Measurements from ENCODE around the gene MAP3K5.

MAP3K5 gene

DNA sequence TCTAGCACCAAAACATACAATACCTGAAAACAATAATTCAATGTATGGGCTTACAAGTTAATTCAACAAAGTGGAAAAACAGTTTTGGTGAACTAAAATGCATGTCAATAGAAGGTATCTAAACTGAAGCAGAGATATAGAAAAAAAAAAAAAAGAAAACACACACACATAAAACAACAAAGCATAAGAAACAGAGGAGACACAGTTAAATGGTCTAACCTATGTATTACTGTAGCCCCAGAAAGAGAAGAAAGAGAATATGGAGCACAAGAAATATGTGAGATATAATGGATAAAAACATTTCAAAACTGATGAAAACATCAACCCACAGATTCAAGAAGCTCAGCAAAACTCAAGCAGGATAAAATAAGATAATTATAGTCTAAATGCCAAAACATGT lies 118.7 kb downstream of the MAP3K5 start:
- DNase-seq (ENCODE audit: low spot score): no peak
- H3K27ac ChIP-seq: no peak overlapping the region
- ChIA-PET CTCF (no interaction called here), POLR2A (ENCODE audit: low non-redundant PET) (no interaction called here)
- TF ChIP-seq, protein P1, sequence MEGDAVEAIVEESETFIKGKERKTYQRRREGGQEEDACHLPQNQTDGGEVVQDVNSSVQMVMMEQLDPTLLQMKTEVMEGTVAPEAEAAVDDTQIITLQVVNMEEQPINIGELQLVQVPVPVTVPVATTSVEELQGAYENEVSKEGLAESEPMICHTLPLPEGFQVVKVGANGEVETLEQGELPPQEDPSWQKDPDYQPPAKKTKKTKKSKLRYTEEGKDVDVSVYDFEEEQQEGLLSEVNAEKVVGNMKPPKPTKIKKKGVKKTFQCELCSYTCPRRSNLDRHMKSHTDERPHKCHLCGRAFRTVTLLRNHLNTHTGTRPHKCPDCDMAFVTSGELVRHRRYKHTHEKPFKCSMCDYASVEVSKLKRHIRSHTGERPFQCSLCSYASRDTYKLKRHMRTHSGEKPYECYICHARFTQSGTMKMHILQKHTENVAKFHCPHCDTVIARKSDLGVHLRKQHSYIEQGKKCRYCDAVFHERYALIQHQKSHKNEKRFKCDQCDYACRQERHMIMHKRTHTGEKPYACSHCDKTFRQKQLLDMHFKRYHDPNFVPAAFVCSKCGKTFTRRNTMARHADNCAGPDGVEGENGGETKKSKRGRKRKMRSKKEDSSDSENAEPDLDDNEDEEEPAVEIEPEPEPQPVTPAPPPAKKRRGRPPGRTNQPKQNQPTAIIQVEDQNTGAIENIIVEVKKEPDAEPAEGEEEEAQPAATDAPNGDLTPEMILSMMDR (conservative IDR thresholded peaks at IDR 0.05; ENCODE audit: low read depth): no peak

DNA sequence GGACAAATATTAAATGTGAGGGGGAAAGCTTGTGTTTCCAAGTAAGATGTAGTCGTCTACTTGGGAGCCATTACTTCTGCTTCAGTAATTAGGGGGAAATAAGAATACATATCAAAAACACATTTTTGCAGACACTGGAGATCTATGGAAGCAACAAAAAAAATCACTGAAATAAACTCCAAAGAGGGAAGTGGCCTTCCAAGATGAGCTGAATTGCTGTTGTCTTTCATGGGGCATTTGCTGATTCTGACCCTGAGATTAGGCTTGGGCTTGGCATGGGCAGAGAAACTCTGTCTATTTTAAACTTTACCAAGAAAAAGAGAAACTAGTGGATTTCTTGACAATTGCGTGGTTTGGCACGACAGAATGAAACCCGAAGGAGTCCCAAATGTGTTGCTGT lies 120.1 kb downstream of the MAP3K5 start:
- no peak overlapping the region for H3K27ac ChIP-seq
- POLR2A ChIA-PET (ENCODE audit: low non-redundant PET): no interaction called here
- CTCF ChIA-PET: interaction anchor here (0.9 to 1.5 kb wide), 3 partner anchors 21 to 120 kb away, joined by 3 to 8 read pairs (median 6); partner anchors contain the start of gene MAP3K5
- DNase-seq (ENCODE audit: low spot score): no peak
- TF ChIP-seq, protein P1 (conservative IDR thresholded peaks at IDR 0.05; ENCODE audit: low read depth): no peak

DNA sequence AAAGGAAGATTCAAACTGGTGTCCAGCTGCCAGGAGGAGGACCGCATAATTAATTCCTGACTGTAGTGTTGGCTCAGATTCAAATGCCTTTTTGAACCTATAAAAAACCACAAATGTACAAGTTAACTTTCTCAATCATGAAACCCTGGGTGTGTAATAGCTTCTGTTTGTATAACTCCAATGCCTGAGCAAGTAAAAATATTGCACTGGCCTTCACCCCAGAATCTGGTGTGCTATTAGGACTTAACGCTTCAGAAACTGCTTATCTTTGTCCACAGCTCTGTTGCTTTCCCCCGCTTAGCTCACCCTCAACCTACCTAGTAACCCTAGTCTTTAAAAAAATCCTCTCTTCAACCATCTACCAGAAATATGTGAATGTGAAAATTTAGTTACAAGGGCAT lies 123.0 kb downstream of the MAP3K5 start:
- ChIA-PET CTCF (interaction anchor here (0.6 to 0.7 kb wide), 2 partner anchors 14 to 915 kb away, joined by 3 to 4 read pairs; no protein-coding TSS in a partner anchor), POLR2A (ENCODE audit: low non-redundant PET) (no interaction called here)
- TF ChIP-seq, protein P1 (conservative IDR thresholded peaks at IDR 0.05; ENCODE audit: low read depth): no peak
- DNase-seq (ENCODE audit: low spot score): peak; percentile 64
- no peak overlapping the region for H3K27ac ChIP-seq

DNA sequence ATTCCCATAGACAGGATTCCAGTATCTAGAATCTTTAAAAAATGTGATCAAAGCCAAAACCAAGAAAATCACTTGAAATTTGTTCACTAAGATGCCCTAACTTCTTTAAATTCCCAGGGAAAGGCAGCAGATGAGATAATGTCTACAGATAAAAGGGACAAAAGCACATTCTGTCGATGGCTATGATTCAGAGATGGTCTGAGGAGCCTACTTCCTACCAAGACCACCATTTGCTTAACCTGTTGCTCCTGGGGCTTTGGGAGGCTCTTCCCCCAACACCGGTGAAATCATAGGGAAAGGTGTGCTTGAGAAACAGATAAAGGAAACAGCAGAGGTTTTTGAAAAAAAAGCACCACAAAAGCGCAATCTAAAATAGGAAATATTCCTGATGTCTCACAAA lies 123.7 kb downstream of the MAP3K5 start:
- TF ChIP-seq, protein P1 (conservative IDR thresholded peaks at IDR 0.05; ENCODE audit: low read depth): no peak
- ChIA-PET CTCF (no interaction called here), POLR2A (ENCODE audit: low non-redundant PET) (no interaction called here)
- no peak overlapping the region for H3K27ac ChIP-seq
- DNase-seq (ENCODE audit: low spot score): no peak

DNA sequence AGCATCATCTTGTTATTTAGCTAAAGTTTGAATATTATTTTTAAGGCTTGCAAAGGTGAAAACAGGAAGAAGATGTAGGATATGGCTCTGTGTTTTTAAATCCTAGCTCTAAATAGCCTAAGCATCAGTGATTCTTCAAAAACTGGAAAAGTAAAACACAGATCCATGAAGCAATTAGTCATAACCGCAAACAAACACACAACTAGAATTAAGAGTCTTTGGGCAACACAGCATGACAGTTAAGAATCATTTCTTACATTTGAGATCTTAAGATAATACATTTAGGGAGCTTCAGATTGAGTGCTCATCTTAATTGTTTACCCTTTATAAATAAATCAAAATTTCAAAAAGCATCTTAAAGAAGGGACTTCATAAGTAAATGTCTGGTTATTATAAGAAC lies 126.2 kb downstream of the MAP3K5 start:
- TF ChIP-seq, protein P1 (conservative IDR thresholded peaks at IDR 0.05; ENCODE audit: low read depth): no peak
- H3K27ac ChIP-seq: no peak overlapping the region
- DNase-seq (ENCODE audit: low spot score): no peak
- CTCF ChIA-PET: no interaction called here
- POLR2A ChIA-PET (ENCODE audit: low non-redundant PET): no interaction called here

DNA sequence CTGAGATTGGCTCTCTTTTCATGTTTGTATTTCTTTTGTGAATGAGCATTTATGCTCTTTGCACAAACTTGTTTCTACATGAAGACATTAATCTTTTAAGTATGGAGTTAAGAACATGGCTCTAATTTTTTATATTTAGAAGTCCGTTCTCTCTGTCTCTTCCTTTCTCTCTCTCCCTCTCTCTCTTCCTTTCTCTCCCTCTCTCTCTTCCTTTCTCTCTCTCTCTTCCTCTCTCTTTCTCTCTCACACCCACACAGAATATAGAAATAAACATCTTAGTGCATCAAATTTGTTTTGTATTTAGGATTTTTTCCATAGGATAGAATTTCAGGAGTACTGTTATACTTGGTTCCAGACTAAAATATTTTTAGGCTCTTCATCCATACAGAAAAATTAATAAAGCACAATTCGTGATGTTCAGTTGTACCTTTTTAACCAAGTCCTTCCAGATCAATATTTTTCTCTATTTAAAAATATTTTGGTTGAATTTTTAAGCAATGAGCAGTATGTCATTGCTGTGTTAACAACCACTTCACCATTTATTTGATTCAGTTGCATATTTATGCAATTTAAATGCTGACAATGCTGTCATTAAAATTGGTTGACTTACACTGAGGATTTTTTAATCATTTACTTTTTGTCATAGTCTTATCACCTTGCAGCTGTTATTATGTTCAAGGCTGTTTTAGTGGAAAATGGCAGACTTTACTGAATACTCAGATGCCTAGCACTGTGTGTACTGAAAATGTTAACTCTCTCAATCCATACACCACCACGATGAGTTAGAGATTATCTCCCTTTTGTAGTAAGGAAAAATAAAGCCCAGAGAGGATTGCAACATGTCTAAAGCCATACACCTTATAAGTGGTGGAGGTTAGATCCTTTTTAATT lies 129.7 kb downstream of the MAP3K5 start:
- ChIA-PET CTCF (no interaction called here), POLR2A (ENCODE audit: low non-redundant PET) (no interaction called here)

More for the DNA sequence above, 129.7 kb downstream of the MAP3K5 start:
- DNase-seq (ENCODE audit: low spot score): no peak
- H3K27ac ChIP-seq: no peak overlapping the region
- TF ChIP-seq, protein P1 (conservative IDR thresholded peaks at IDR 0.05; ENCODE audit: low read depth): no peak
